Measurements from ENCODE around the gene TRIM38. TPM values are rescaled to one million over a fixed set of nuclear protein-coding genes. Genes with fewer than 3 reads are reported as not detected.

Gene TRIM38
- total RNA-seq, 2 donors from 2014 or later, result 3.9 to 4.0 TPM

DNA sequence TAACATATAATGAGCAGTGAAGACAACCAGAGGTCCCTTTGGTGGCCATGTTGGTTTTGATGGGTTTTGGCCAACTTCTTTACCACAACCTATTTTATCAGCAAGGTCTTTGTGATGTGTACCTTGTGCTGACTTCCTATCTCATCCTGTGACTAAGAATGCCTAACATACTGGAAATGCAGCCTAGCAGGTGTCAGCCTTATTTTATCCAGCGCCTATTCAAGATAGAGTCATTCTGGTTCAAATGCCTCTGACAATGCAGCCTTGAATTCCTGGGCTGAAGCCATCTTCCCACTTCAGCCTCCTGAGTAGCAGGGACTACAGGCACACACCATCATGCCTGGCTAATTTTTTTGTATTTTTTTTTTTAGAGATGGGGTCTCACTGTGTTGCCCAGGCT is 7.8 kb upstream of the TRIM38 start:
- ATAC-seq (no peak), DNase-seq (no peak)
- Histone ChIP-seq H3K27ac (no peak overlapping the region), H3K4me3 (no peak overlapping the region), H3K27me3 (no peaks in the 10 kb centered on the region), H3K4me1 (no peaks in the 10 kb centered on the region), H3K36me3 (replicated peaks in 1 of 2; ENCODE audit: insufficient read depth in 1 of 2, low read depth in 2 of 2) (no peaks in the 10 kb centered on the region), H3K9me3 (peaks cover 0 to under 1% (median 0%) of the 10 kb centered on the region in 3 donors)
- 0 to 75% methylated on average over 1 of the region's 1 CpG for WGBS, 2 donors
- intact Hi-C loops (cut with DNase I), result no loop called here
- no peak for TF ChIP-seq POLR2A (IDR thresholded peaks at IDR 0.05)
- TF ChIP-seq, protein P1, sequence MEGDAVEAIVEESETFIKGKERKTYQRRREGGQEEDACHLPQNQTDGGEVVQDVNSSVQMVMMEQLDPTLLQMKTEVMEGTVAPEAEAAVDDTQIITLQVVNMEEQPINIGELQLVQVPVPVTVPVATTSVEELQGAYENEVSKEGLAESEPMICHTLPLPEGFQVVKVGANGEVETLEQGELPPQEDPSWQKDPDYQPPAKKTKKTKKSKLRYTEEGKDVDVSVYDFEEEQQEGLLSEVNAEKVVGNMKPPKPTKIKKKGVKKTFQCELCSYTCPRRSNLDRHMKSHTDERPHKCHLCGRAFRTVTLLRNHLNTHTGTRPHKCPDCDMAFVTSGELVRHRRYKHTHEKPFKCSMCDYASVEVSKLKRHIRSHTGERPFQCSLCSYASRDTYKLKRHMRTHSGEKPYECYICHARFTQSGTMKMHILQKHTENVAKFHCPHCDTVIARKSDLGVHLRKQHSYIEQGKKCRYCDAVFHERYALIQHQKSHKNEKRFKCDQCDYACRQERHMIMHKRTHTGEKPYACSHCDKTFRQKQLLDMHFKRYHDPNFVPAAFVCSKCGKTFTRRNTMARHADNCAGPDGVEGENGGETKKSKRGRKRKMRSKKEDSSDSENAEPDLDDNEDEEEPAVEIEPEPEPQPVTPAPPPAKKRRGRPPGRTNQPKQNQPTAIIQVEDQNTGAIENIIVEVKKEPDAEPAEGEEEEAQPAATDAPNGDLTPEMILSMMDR (IDR thresholded peaks at IDR 0.05), result no peak

DNA sequence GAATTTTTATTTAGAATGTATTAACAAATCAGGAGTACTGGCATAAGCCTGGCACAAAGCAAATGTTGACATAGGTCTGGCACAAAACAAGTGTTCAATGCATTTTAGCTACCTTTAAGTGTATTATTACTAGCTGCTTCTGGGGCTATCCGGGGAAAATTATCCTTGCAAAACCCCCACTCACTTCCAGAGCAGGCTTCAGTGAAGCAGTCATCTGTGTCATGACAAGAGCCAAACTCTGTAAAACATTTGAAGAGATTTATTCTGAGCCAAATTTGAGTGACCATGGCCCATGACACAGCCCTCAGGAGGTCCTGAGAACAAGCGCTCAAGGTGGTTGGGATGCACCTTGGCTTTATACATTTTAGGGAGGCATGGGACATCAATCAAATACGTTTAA is 6.4 kb upstream of the TRIM38 start:
- Histone ChIP-seq H3K27me3 (no peaks in the 10 kb centered on the region), H3K4me1 (no peaks in the 10 kb centered on the region), H3K4me3 (no peak overlapping the region), H3K36me3 (replicated peaks in 1 of 2; ENCODE audit: insufficient read depth in 1 of 2, low read depth in 2 of 2) (no peaks in the 10 kb centered on the region), H3K27ac (no peak overlapping the region), H3K9me3 (peaks cover 0 to 6% (median 0%) of the 10 kb centered on the region in 3 donors)
- WGBS, 2 donors, result 75 to 77% methylated on average over 3 of the region's 3 CpGs
- no peak for ATAC-seq
- TF ChIP-seq, protein P1 (IDR thresholded peaks at IDR 0.05), result no peak
- no peak for TF ChIP-seq POLR2A (IDR thresholded peaks at IDR 0.05)
- intact Hi-C loops (cut with DNase I), result no loop called here
- no peak for DNase-seq

DNA sequence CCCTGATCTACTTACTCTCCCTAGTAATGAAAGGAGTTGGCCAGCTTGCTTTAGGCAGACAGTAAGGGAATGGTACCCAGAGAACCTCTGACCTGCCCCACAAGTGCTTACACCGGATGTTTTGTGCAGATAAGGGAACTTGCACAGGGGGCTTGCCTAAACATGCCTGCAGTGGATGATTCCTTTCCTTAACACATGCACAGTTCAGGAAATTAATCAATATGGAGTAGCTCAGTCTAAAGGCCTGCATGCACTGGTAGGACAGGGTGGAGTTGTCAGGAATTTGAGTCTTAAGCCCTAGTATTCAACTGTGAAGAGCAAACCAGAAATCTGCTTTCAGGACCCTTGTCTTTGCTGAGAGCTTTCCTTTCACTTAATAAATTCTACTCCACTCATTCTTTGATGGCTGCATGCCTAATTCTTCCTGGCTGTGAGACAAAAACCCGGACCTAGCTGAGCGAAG is 3.9 kb upstream of the TRIM38 start:
- intact Hi-C loops (cut with DNase I), result no loop called here
- Histone ChIP-seq H3K9me3 (peaks cover 0 to 6% (median 0%) of the 10 kb centered on the region in 3 donors), H3K36me3 (replicated peaks in 1 of 2; ENCODE audit: insufficient read depth in 1 of 2, low read depth in 2 of 2) (no peaks in the 10 kb centered on the region), H3K27me3 (no peaks in the 10 kb centered on the region), H3K4me3 (no peak overlapping the region), H3K27ac (no peak overlapping the region), H3K4me1 (peaks cover 10% of the 10 kb centered on the region)
- WGBS, 2 donors, result 84 to 90% methylated on average over 3 of the region's 3 CpGs
- TF ChIP-seq, protein P1 (IDR thresholded peaks at IDR 0.05), result no peak
- TF ChIP-seq POLR2A (IDR thresholded peaks at IDR 0.05), result no peak
- DNase-seq (no peak), ATAC-seq (no peak)

GRCh38 chr6:25959890-25960536 is 2.6 kb upstream of the TRIM38 start:
- Histone ChIP-seq H3K9me3 (peaks cover 0 to 6% (median 0%) of the 10 kb centered on the region in 3 donors), H3K36me3 (replicated peaks in 1 of 2; ENCODE audit: insufficient read depth in 1 of 2, low read depth in 2 of 2) (no peaks in the 10 kb centered on the region), H3K4me3 (no peak overlapping the region), H3K27me3 (no peaks in the 10 kb centered on the region), H3K4me1 (peaks cover 17% of the 10 kb centered on the region), H3K27ac (no peak overlapping the region)
- TF ChIP-seq, protein P1 (IDR thresholded peaks at IDR 0.05), result no peak
- no peak for TF ChIP-seq POLR2A (IDR thresholded peaks at IDR 0.05)
- no peak for ATAC-seq
- WGBS, 2 donors, result 54 to 55% methylated on average over 2 of the region's 2 CpGs
- intact Hi-C loops (cut with DNase I), result no loop called here
- DNase-seq, result no peak

- Histone ChIP-seq H3K4me3 (no peak overlapping the region), H3K36me3 (replicated peaks in 1 of 2; ENCODE audit: insufficient read depth in 1 of 2, low read depth in 2 of 2) (no peaks in the 10 kb centered on the region), H3K27ac (no peak overlapping the region), H3K27me3 (no peaks in the 10 kb centered on the region), H3K4me1 (peaks cover 17% of the 10 kb centered on the region), H3K9me3 (peaks cover 0 to 6% (median 0%) of the 10 kb centered on the region in 3 donors)
- ATAC-seq, result no peak
- TF ChIP-seq POLR2A (IDR thresholded peaks at IDR 0.05), result no peak
- TF ChIP-seq, protein P1 (IDR thresholded peaks at IDR 0.05), result no peak
- 82 to 86% methylated on average over 3 of the region's 3 CpGs for WGBS, 2 donors
- no peak for DNase-seq
- intact Hi-C loops (cut with DNase I), result no loop called here
These were observed 1.9 kb upstream of the TRIM38 start for GRCh38 chr6:25960734-25961133.

Measured in body of pancreas (tissue), 4 donors.